Progenitor cell of endocrine pancreas (in vitro differentiated cells): ENCODE results near the gene PANK2. TPM values are rescaled to one million over a fixed set of nuclear protein-coding genes. Genes with fewer than 3 reads are reported as not detected.

ENCODE experiments used
- DNase-seq: peaks from one replicate; pipeline ENCODE4 v3.0.0; 2021; ENCODE audit warnings: low spot score; ENCODE audit not compliant: unreplicated experiment
- H3K27ac Mint-ChIP-seq: 2 replicates; pipeline ENCODE4 v1.8.0; 2021; ENCODE audit warnings: mild to moderate bottlenecking, moderate library complexity, mixed read lengths
- H3K27me3 Mint-ChIP-seq: 2 replicates; pipeline ENCODE4 v1.8.0; 2021; ENCODE audit warnings: mixed read lengths
- H3K36me3 Mint-ChIP-seq: 2 replicates; pipeline ENCODE4 v1.8.0; 2022; ENCODE audit warnings: mixed read lengths; ENCODE audit not compliant: insufficient read depth
- H3K4me1 Mint-ChIP-seq: 2 replicates; pipeline ENCODE4 v1.8.0; 2021; ENCODE audit warnings: low read depth, mixed read lengths
- H3K4me3 Mint-ChIP-seq: 2 replicates; pipeline ENCODE4 v1.8.0; 2021; ENCODE audit warnings: low read depth, mild to moderate bottlenecking, moderate library complexity, mixed read lengths
- H3K9me3 Mint-ChIP-seq: 2 replicates; pipeline ENCODE4 v1.8.0; 2021; ENCODE audit warnings: low read depth, mixed read lengths
- CTCF ChIP-seq: fragments of 200-600 bp; sonication (generic); IDR thresholded peaks from one replicate; pipeline ENCODE4 v1.5.0; 2021; ENCODE audit warnings: antibody characterized with exemption, mild to moderate bottlenecking; ENCODE audit not compliant: unreplicated experiment
- total RNA-seq: library from RNA; stranded (reverse); gene quantifications from 2 replicates; pipeline ENCODE4 v1.2.1, GENCODE V29; 2021

The PANK2 gene
- total RNA-seq, 1 donor from 2014 or later = 53.8 TPM

GRCh38 chr20:3846740-3847428 lies 42.3 kb upstream of the PANK2 start, which contains the start of gene MAVS:
Gene MAVS, plus strand, starts transcription at chr20:3846834. Its CDS starts 7,791 bp downstream, at chr20:3854625.
- no peaks in the 10 kb centered on the region for H3K9me3 Mint-ChIP-seq
- no peaks in the 10 kb centered on the region for H3K36me3 Mint-ChIP-seq
- peak within 1 kb of the TSS; percentile 96 for H3K27ac Mint-ChIP-seq
- peaks cover 11% of the 10 kb centered on the region for H3K4me1 Mint-ChIP-seq
- H3K4me3 Mint-ChIP-seq = peak within 1 kb of the TSS; percentile 83
- TF ChIP-seq CTCF = peak; percentile 19
- H3K27me3 Mint-ChIP-seq = no peaks in the 10 kb centered on the region
- DNase-seq = peak; percentile 86

GRCh38 chr20:3847429-3847940 lies 41.7 kb upstream of the PANK2 start:
- H3K4me3 Mint-ChIP-seq = peak overlapping the region; percentile 83
- no peak for TF ChIP-seq CTCF
- H3K27me3 Mint-ChIP-seq = no peaks in the 10 kb centered on the region
- peaks cover 2% of the 10 kb centered on the region for H3K36me3 Mint-ChIP-seq
- peak overlapping the region; percentile 96 for H3K27ac Mint-ChIP-seq
- H3K4me1 Mint-ChIP-seq = peaks cover 11% of the 10 kb centered on the region
- DNase-seq = no peak
- H3K9me3 Mint-ChIP-seq = no peaks in the 10 kb centered on the region

GRCh38 chr20:3848565-3848964 lies 40.6 kb upstream of the PANK2 start:
- Mint-ChIP-seq H3K4me1 (peaks cover 11% of the 10 kb centered on the region), H3K4me3 (peak overlapping the region; percentile 83), H3K27ac (peak overlapping the region; percentile 78), H3K27me3 (no peaks in the 10 kb centered on the region), H3K36me3 (peaks cover 2% of the 10 kb centered on the region), H3K9me3 (no peaks in the 10 kb centered on the region)
- DNase-seq = no peak
- TF ChIP-seq CTCF = no peak

- DNase-seq = no peak
- peaks cover 18% of the 10 kb centered on the region for H3K36me3 Mint-ChIP-seq
- H3K27me3 Mint-ChIP-seq = no peaks in the 10 kb centered on the region
- H3K4me3 Mint-ChIP-seq = no peak overlapping the region
- H3K27ac Mint-ChIP-seq = peak overlapping the region; percentile 60
- no peak for TF ChIP-seq CTCF
- no peaks in the 10 kb centered on the region for H3K4me1 Mint-ChIP-seq
- no peaks in the 10 kb centered on the region for H3K9me3 Mint-ChIP-seq
These were observed 34.7 kb upstream of the PANK2 start for GRCh38 chr20:3854462-3854871.

- H3K4me1 Mint-ChIP-seq = no peaks in the 10 kb centered on the region
- H3K27ac Mint-ChIP-seq = no peak overlapping the region
- H3K9me3 Mint-ChIP-seq = no peaks in the 10 kb centered on the region
- H3K27me3 Mint-ChIP-seq = no peaks in the 10 kb centered on the region
- TF ChIP-seq CTCF = no peak
- H3K36me3 Mint-ChIP-seq = peaks cover 28% of the 10 kb centered on the region
- no peak overlapping the region for H3K4me3 Mint-ChIP-seq
- no peak for DNase-seq
These were observed 31.8 kb upstream of the PANK2 start for GRCh38 chr20:3857405-3857804.
